HEK293 (cell line): ENCODE measurements around the gene CCZ1B.
"Not testable (repeated sequence)": the region's sequence is repeated elsewhere in the genome, so short reads cannot be mapped to it uniquely, and the experiment has no call there.

Experiments
- CTCF ChIP-seq: fragments of 450-650 bp; formaldehyde crosslinking; IDR thresholded peaks from 2 replicates; pipeline ENCODE4 v1.5.1; 2016; ENCODE audit warnings: missing biosample characterization, missing genetic modification characterization
- ZFP69B ChIP-seq: fragments of 450-650 bp; formaldehyde crosslinking; IDR thresholded peaks from 2 replicates; pipeline ENCODE4 v1.5.1; 2016; ENCODE audit warnings: missing biosample characterization, missing genetic modification characterization
- ZNF544 ChIP-seq: fragments of 450-650 bp; formaldehyde crosslinking; IDR thresholded peaks from 2 replicates; pipeline ENCODE4 v1.5.0; 2017; ENCODE audit warnings: missing biosample characterization, missing genetic modification characterization

GRCh38 chr7:6794276-6794675, 31.8 kb downstream of the CCZ1B start:
- not testable (repeated sequence) for TF ChIP-seq CTCF, ZFP69B, ZNF544 (tag by site-specific recombination)
